T-helper 1 cell treated with Interleukin-12 subunit alpha and Interleukin-12 subunit beta and Interleukin-4 antibody, amounts not matched to agents 30 μg/mL and 1 μg/mL, for 36 hours (primary cell): ENCODE data around the gene MALRD1.

Source experiments
- H3K27ac Mint-ChIP-seq: one replicate; pipeline ENCODE4 v1.8.0; 2021; ENCODE audit warnings: mild to moderate bottlenecking, mixed read lengths
- H3K27me3 Mint-ChIP-seq: one replicate; pipeline ENCODE4 v1.8.0; 2021; ENCODE audit warnings: low read depth, mixed read lengths
- H3K36me3 Mint-ChIP-seq: one replicate; pipeline ENCODE4 v1.8.0; 2021; ENCODE audit warnings: low read depth, mixed read lengths
- H3K4me1 Mint-ChIP-seq: one replicate; pipeline ENCODE4 v1.8.0; 2021; ENCODE audit warnings: low read depth, mixed read lengths
- H3K4me3 Mint-ChIP-seq: one replicate; pipeline ENCODE4 v1.8.0; 2021; ENCODE audit warnings: mild to moderate bottlenecking, moderate library complexity, mixed read lengths
- H3K9me3 Mint-ChIP-seq: one replicate; pipeline ENCODE4 v1.8.0; 2021; ENCODE audit warnings: mixed read lengths

Gene MALRD1

GRCh38 chr10:19144206-19144605 lies 95.6 kb downstream of the MALRD1 start:
- Mint-ChIP-seq H3K36me3 (no peaks in the 10 kb centered on the region), H3K4me1 (no peaks in the 10 kb centered on the region), H3K4me3 (no peak overlapping the region), H3K27me3 (no peaks in the 10 kb centered on the region), H3K9me3 (peaks cover 21% of the 10 kb centered on the region), H3K27ac (no peak overlapping the region)

- Mint-ChIP-seq H3K27me3 (no peaks in the 10 kb centered on the region), H3K9me3 (peaks cover 9% of the 10 kb centered on the region), H3K4me3 (no peak overlapping the region), H3K4me1 (no peaks in the 10 kb centered on the region), H3K36me3 (no peaks in the 10 kb centered on the region), H3K27ac (no peak overlapping the region)
Observed at GRCh38 chr10:19154375-19154774, 105.8 kb downstream of the MALRD1 start.

GRCh38 chr10:19158358-19158757 lies 109.8 kb downstream of the MALRD1 start:
- H3K4me1 Mint-ChIP-seq, result no peaks in the 10 kb centered on the region
- H3K4me3 Mint-ChIP-seq, result no peak overlapping the region
- no peak overlapping the region for H3K27ac Mint-ChIP-seq
- no peaks in the 10 kb centered on the region for H3K36me3 Mint-ChIP-seq
- H3K27me3 Mint-ChIP-seq, result no peaks in the 10 kb centered on the region
- H3K9me3 Mint-ChIP-seq, result peaks cover 14% of the 10 kb centered on the region

GRCh38 chr10:19158870-19159269 lies 110.3 kb downstream of the MALRD1 start:
- Mint-ChIP-seq H3K27ac (no peak overlapping the region), H3K9me3 (peaks cover 14% of the 10 kb centered on the region), H3K4me3 (no peak overlapping the region), H3K36me3 (no peaks in the 10 kb centered on the region), H3K4me1 (no peaks in the 10 kb centered on the region), H3K27me3 (no peaks in the 10 kb centered on the region)

GRCh38 chr10:19164461-19164860 lies 115.9 kb downstream of the MALRD1 start:
- Mint-ChIP-seq H3K4me1 (no peaks in the 10 kb centered on the region), H3K4me3 (no peak overlapping the region), H3K27ac (no peak overlapping the region), H3K9me3 (peaks cover 13% of the 10 kb centered on the region), H3K36me3 (no peaks in the 10 kb centered on the region), H3K27me3 (no peaks in the 10 kb centered on the region)

- peaks cover 8% of the 10 kb centered on the region for H3K9me3 Mint-ChIP-seq
- no peaks in the 10 kb centered on the region for H3K27me3 Mint-ChIP-seq
- H3K36me3 Mint-ChIP-seq, result no peaks in the 10 kb centered on the region
- H3K27ac Mint-ChIP-seq, result no peak overlapping the region
- H3K4me1 Mint-ChIP-seq, result no peaks in the 10 kb centered on the region
- H3K4me3 Mint-ChIP-seq, result no peak overlapping the region
Observed at GRCh38 chr10:19168584-19168983, 120.0 kb downstream of the MALRD1 start.

GRCh38 chr10:19169041-19169440 lies 120.4 kb downstream of the MALRD1 start:
- Mint-ChIP-seq H3K27ac (no peak overlapping the region), H3K4me3 (no peak overlapping the region), H3K27me3 (no peaks in the 10 kb centered on the region)

GRCh38 chr10:19169684-19170083 lies 121.1 kb downstream of the MALRD1 start:
- Mint-ChIP-seq H3K9me3 (peaks cover 8% of the 10 kb centered on the region), H3K27ac (no peak overlapping the region), H3K27me3 (no peaks in the 10 kb centered on the region), H3K36me3 (no peaks in the 10 kb centered on the region), H3K4me3 (no peak overlapping the region), H3K4me1 (no peaks in the 10 kb centered on the region)

More at GRCh38 chr10:19169041-19169440, 120.4 kb downstream of the MALRD1 start:
- Mint-ChIP-seq H3K4me1 (no peaks in the 10 kb centered on the region), H3K36me3 (no peaks in the 10 kb centered on the region), H3K9me3 (peaks cover 8% of the 10 kb centered on the region)

GRCh38 chr10:19178675-19179074 lies 130.1 kb downstream of the MALRD1 start:
- Mint-ChIP-seq H3K4me1 (no peaks in the 10 kb centered on the region), H3K27ac (no peak overlapping the region), H3K9me3 (peaks cover 9% of the 10 kb centered on the region), H3K4me3 (no peak overlapping the region), H3K36me3 (no peaks in the 10 kb centered on the region), H3K27me3 (no peaks in the 10 kb centered on the region)

- H3K4me1 Mint-ChIP-seq, result no peaks in the 10 kb centered on the region
- H3K27ac Mint-ChIP-seq, result no peak overlapping the region
- no peaks in the 10 kb centered on the region for H3K36me3 Mint-ChIP-seq
- H3K4me3 Mint-ChIP-seq, result no peak overlapping the region
- H3K9me3 Mint-ChIP-seq, result peaks cover 16% of the 10 kb centered on the region
- no peaks in the 10 kb centered on the region for H3K27me3 Mint-ChIP-seq
Observed at GRCh38 chr10:19184891-19185290, 136.3 kb downstream of the MALRD1 start.

GRCh38 chr10:19194866-19195265 lies 146.3 kb downstream of the MALRD1 start:
- Mint-ChIP-seq H3K4me1 (no peaks in the 10 kb centered on the region), H3K9me3 (no peaks in the 10 kb centered on the region), H3K27me3 (no peaks in the 10 kb centered on the region), H3K27ac (no peak overlapping the region), H3K4me3 (no peak overlapping the region), H3K36me3 (no peaks in the 10 kb centered on the region)

GRCh38 chr10:19195698-19196097 lies 147.1 kb downstream of the MALRD1 start:
- H3K27ac Mint-ChIP-seq, result no peak overlapping the region
- no peaks in the 10 kb centered on the region for H3K4me1 Mint-ChIP-seq
- no peaks in the 10 kb centered on the region for H3K36me3 Mint-ChIP-seq
- H3K27me3 Mint-ChIP-seq, result no peaks in the 10 kb centered on the region
- H3K9me3 Mint-ChIP-seq, result no peaks in the 10 kb centered on the region
- H3K4me3 Mint-ChIP-seq, result no peak overlapping the region

GRCh38 chr10:19200211-19200610 lies 151.6 kb downstream of the MALRD1 start:
- no peak overlapping the region for H3K4me3 Mint-ChIP-seq
- peaks cover 22% of the 10 kb centered on the region for H3K9me3 Mint-ChIP-seq
- H3K36me3 Mint-ChIP-seq, result no peaks in the 10 kb centered on the region
- H3K27ac Mint-ChIP-seq, result no peak overlapping the region
- H3K4me1 Mint-ChIP-seq, result no peaks in the 10 kb centered on the region
- no peaks in the 10 kb centered on the region for H3K27me3 Mint-ChIP-seq

- Mint-ChIP-seq H3K27ac (no peak overlapping the region), H3K36me3 (no peaks in the 10 kb centered on the region), H3K4me1 (no peaks in the 10 kb centered on the region), H3K9me3 (peaks cover 31% of the 10 kb centered on the region), H3K27me3 (no peaks in the 10 kb centered on the region), H3K4me3 (no peak overlapping the region)
Observed at GRCh38 chr10:19204246-19204917, 155.8 kb downstream of the MALRD1 start.

- H3K9me3 Mint-ChIP-seq, result peaks cover 24% of the 10 kb centered on the region
- H3K4me1 Mint-ChIP-seq, result no peaks in the 10 kb centered on the region
- no peak overlapping the region for H3K27ac Mint-ChIP-seq
- no peaks in the 10 kb centered on the region for H3K27me3 Mint-ChIP-seq
- no peak overlapping the region for H3K4me3 Mint-ChIP-seq
- no peaks in the 10 kb centered on the region for H3K36me3 Mint-ChIP-seq
Observed at GRCh38 chr10:19209319-19209718, 160.7 kb downstream of the MALRD1 start.

- Mint-ChIP-seq H3K27me3 (no peaks in the 10 kb centered on the region), H3K27ac (no peak overlapping the region), H3K36me3 (no peaks in the 10 kb centered on the region), H3K9me3 (peaks cover 10% of the 10 kb centered on the region), H3K4me1 (no peaks in the 10 kb centered on the region), H3K4me3 (no peak overlapping the region)
Observed at GRCh38 chr10:19212590-19212989, 164.0 kb downstream of the MALRD1 start.
